GM12878 (cell line): ENCODE results near the gene HRH3. TPM values are rescaled to one million over a fixed set of nuclear protein-coding genes. Genes with fewer than 3 reads are reported as not detected.

Experiments
- ATAC-seq: fragments of 200-7000 bp; cut with Tn5 transposase; 3 replicates; pipeline ENCODE4 v1.9.1; 2020; ENCODE audit warnings: mild to moderate bottlenecking, moderate library complexity
- BruUV-seq: library from RNA; stranded (reverse); fragments of 400-500 nt; replicated peaks from 2 replicates; lab custom pipeline; 2021; lab: Mats Ljungman, UMichigan
- CTCF ChIA-PET: fragments of 300-600 bp; sonication (Branson Sonifier 250); formaldehyde crosslinking; extraction: SDS; loops from one replicate; lab custom pipeline; 2021; ENCODE audit warnings: inconsistent platforms; lab: Yijun Ruan, JAX
- POLR2A ChIA-PET: fragments of 350-600 bp; formaldehyde crosslinking; extraction: SDS; loops from one replicate; lab custom pipeline; 2021; ENCODE audit warnings: inconsistent platforms; lab: Charles Lee
- RAD21 ChIA-PET: fragments of 300-600 bp; sonication (Branson Sonifier 250); formaldehyde crosslinking; loops from one replicate; lab custom pipeline; 2023; ENCODE audit warnings: antibody characterized with exemption; ENCODE audit not compliant: unreplicated experiment; lab: Charles Lee
- SMC1A ChIA-PET: fragments of 300-600 bp; sonication (Branson Sonifier 250); formaldehyde crosslinking; loops from one replicate; lab custom pipeline; 2023; ENCODE audit not compliant: unreplicated experiment, uncharacterized antibody; lab: Charles Lee
- DNase-seq: peaks from one replicate; pipeline ENCODE4 v3.0.0-alpha.2; 2011; ENCODE audit warnings: low read depth, low spot score
- FAIRE-seq: peaks from 3 replicates; lab custom pipeline; 2011; peaks lifted over from hg19 to GRCh38; lab: Jason Lieb, UNC
- H2AFZ ChIP-seq: 2 replicates; pipeline ENCODE4 v1.6.0; 2011; ENCODE audit warnings: low read depth, low read length, control low read depth; ENCODE audit not compliant: control insufficient read depth
- H3K27ac ChIP-seq: 2 replicates; pipeline ENCODE4 v1.5.1; 2011; ENCODE audit warnings: control low read depth; ENCODE audit not compliant: control insufficient read depth, insufficient read depth
- H3K27me3 ChIP-seq, 2 experiments: replicated peaks in 1 of 2; 2 replicates each; pipeline versions ENCODE4 v1.6.0 to v1.6.1; 2011; ENCODE audit warnings: low read length in 1 of 2; ENCODE audit not compliant: control insufficient read depth in 2 of 2, insufficient read depth in 2 of 2
- H3K36me3 ChIP-seq, 2 experiments: 2 replicates each; pipeline ENCODE4 v1.5.1; 2011; ENCODE audit warnings: low read length in 1 of 2; ENCODE audit not compliant: control insufficient read depth in 2 of 2, insufficient read depth in 2 of 2
- H3K4me1 ChIP-seq: 2 replicates; pipeline ENCODE4 v1.6.1; 2011; ENCODE audit warnings: mild to moderate bottlenecking, low read length, moderate library complexity, mixed read lengths; ENCODE audit not compliant: control insufficient read depth, insufficient read depth
- H3K4me2 ChIP-seq: 2 replicates; pipeline ENCODE4 v1.6.0; 2011; ENCODE audit warnings: control low read depth; ENCODE audit not compliant: control insufficient read depth, insufficient read depth
- H3K4me3 ChIP-seq: fragments of 200-600 bp; sonication (generic); 2 replicates; pipeline ENCODE4 v1.5.1; 2016
- H3K79me2 ChIP-seq: 2 replicates; pipeline ENCODE4 v1.6.0; 2011; ENCODE audit warnings: low read length; ENCODE audit not compliant: control insufficient read depth, insufficient read depth
- H3K9ac ChIP-seq: 2 replicates; pipeline ENCODE4 v1.8.0; 2011; ENCODE audit warnings: low read length, control low read depth, mixed read lengths; ENCODE audit not compliant: control insufficient read depth, insufficient read depth
- H3K9me3 ChIP-seq: replicated peaks from 3 replicates; pipeline ENCODE4 v1.5.1; 2011; ENCODE audit warnings: mild to moderate bottlenecking, low read length; ENCODE audit not compliant: control insufficient read depth, insufficient read depth
- H4K20me1 ChIP-seq: 2 replicates; pipeline ENCODE4 v1.6.0; 2011; ENCODE audit not compliant: control insufficient read depth, insufficient read depth
- CBX5 ChIP-seq: sonication (generic); IDR thresholded peaks from 2 replicates; pipeline ENCODE4 v1.6.1; 2016; ENCODE audit warnings: low read depth, moderate library complexity, mild to moderate bottlenecking, inconsistent platforms
- CUX1 ChIP-seq: IDR thresholded peaks from 2 replicates; pipeline ENCODE4 v1.6.1; 2012; ENCODE audit warnings: improper control_type of control experiment, low read depth, low read length; ENCODE audit not compliant: insufficient replicate concordance
- GABPA ChIP-seq: IDR thresholded peaks from 2 replicates; pipeline ENCODE4 v1.6.1; 2014; ENCODE audit warnings: antibody characterized with exemption, low read depth, mild to moderate bottlenecking, inconsistent platforms
- IRF5 ChIP-seq: fragments of 450-650 bp; IDR thresholded peaks from 2 replicates; pipeline ENCODE4 v1.6.1; 2017; ENCODE audit warnings: borderline replicate concordance
- NKRF ChIP-seq: fragments of 450-650 bp; conservative IDR thresholded peaks from 2 replicates; pipeline ENCODE4 v1.6.1; 2017; ENCODE audit warnings: mild to moderate bottlenecking, moderate library complexity
- POLR2A ChIP-seq: IDR thresholded peaks from 2 replicates; pipeline ENCODE4 v1.6.1; 2011; ENCODE audit warnings: low read depth, mild to moderate bottlenecking, low read length
- RCOR1 ChIP-seq: conservative IDR thresholded peaks from 2 replicates; pipeline ENCODE4 v1.6.1; 2012; ENCODE audit warnings: low read depth, low read length, improper control_type of control experiment
- RELA ChIP-seq: fragments of 450-650 bp; IDR thresholded peaks from 2 replicates; pipeline ENCODE4 v1.8.0; 2014; ENCODE audit warnings: borderline replicate concordance; ENCODE audit not compliant: partially characterized antibody
- RFX5 ChIP-seq: IDR thresholded peaks from 2 replicates; pipeline ENCODE4 v1.6.1; 2011; ENCODE audit warnings: low read depth, low read length, improper control_type of control experiment
- SRF ChIP-seq, 2 experiments: IDR thresholded peaks; 2 replicates each; pipeline ENCODE4 v1.6.1; 2011; ENCODE audit warnings: low read depth in 2 of 2, low read length in 2 of 2, mild to moderate bottlenecking in 1 of 2, moderate library complexity in 1 of 2
- STAT1 ChIP-seq: fragments of 450-650 bp; conservative IDR thresholded peaks from 2 replicates; pipeline ENCODE4 v1.6.1; 2014; ENCODE audit warnings: antibody characterized with exemption, mild to moderate bottlenecking
- SUZ12 ChIP-seq: fragments of 200-600 bp; sonication (generic); IDR thresholded peaks from one replicate; pipeline ENCODE4 v1.6.1; 2018; ENCODE audit warnings: antibody characterized with exemption, mild to moderate bottlenecking; ENCODE audit not compliant: unreplicated experiment
- TAF1 ChIP-seq: IDR thresholded peaks from 2 replicates; pipeline ENCODE4 v1.6.1; 2011; ENCODE audit warnings: mild to moderate bottlenecking, low read depth, low read length, borderline replicate concordance
- TBL1XR1 ChIP-seq: IDR thresholded peaks from 2 replicates; pipeline ENCODE4 v1.6.1; 2012; ENCODE audit warnings: low read depth, low read length, improper control_type of control experiment
- TCF7 ChIP-seq: IDR thresholded peaks from 2 replicates; pipeline ENCODE4 v1.6.1; 2014; ENCODE audit warnings: antibody characterized with exemption, borderline replicate concordance
- WGBS: methylation state at CpG from one replicate; pipeline ENCODE4 v1.1.6; 2016; ENCODE audit warnings: low lambda C conversion rate; ENCODE audit not compliant: insufficient replicate concordance, insufficient coverage; ENCODE audit errors: missing lambda C conversion rate; 5-methylcytosine and 5-hydroxymethylcytosine counted together
- in situ Hi-C: fragments of 300-500 bp; cut with MboI; formaldehyde crosslinking; loops from 9 replicates; pipeline ENCODE4 v1.14.3; 2018; ENCODE audit warnings: mixed read lengths
- intact Hi-C: fragments of 100-400 bp; cut with micrococcal nuclease; formaldehyde crosslinking; loops from one replicate; pipeline ENCODE4 v1.14.2; 2022; ENCODE audit not compliant: unreplicated experiment
- polyA plus RNA-seq, 11 experiments: library from polyadenylated mRNA; depleted of rRNA in 4 of 11; unstranded in 6 of 11; stranded (reverse) in 5 of 11; fragments of >200 nt; fragmentation: Nextera tagmentation in 4 of 11; fragmentation: Illumina TruSeq in 1 of 11; extraction: Ambion mirVana in 4 of 11; extraction: Trizol in 1 of 11; gene quantifications; 1 replicate in 1 of 11; 2 replicates in 10 of 11; pipeline versions ENCODE4 v1.2.1 to v1.2.3, GENCODE V29; 2011 to 2016; ENCODE audit warnings: inconsistent platforms in 2 of 11, missing spikeins in 2 of 11, low read depth in 1 of 11
- total RNA-seq, 4 experiments: library from RNA; depleted of rRNA in 3 of 4; stranded (reverse); fragments of >200 nt in 3 of 4; fragmentation: Illumina TruSeq in 1 of 4; extraction: Trizol in 1 of 4; gene quantifications; 2 replicates each; pipeline versions ENCODE4 v1.2.1 to v1.2.3, GENCODE V29; 2013 to 2021

HRH3 gene
- total and polyA plus RNA-seq, 10 of the 15 experiments (the other 5 are each of a cell fraction or from before 2014, with no cell fraction given), result not detected

- TF ChIP-seq NKRF (no peak), RCOR1 (no peak), TCF7 (no peak), POLR2A (no peak)
These were observed 11.8 kb downstream of the HRH3 start (continued) for GRCh38 chr20:62208061-62208794.

GRCh38 chr20:62206388-62206775 lies 13.7 kb downstream of the HRH3 start:
- no peak overlapping the region for H3K9ac ChIP-seq
- no peaks in the 10 kb centered on the region for H3K9me3 ChIP-seq
- no peaks in the 10 kb centered on the region for H4K20me1 ChIP-seq
- intact Hi-C loops, result no loop called here
- ChIA-PET RAD21 (no interaction called here), CTCF (no interaction called here), POLR2A (no interaction called here), SMC1A (no interaction called here)
- H3K4me2 ChIP-seq, result no peak overlapping the region
- H2AFZ ChIP-seq, result no peak overlapping the region
- no peaks in the 10 kb centered on the region for H3K27me3 ChIP-seq
- H3K79me2 ChIP-seq, result no peaks in the 10 kb centered on the region
- FAIRE-seq (no peak), ATAC-seq (no peak), DNase-seq (no peak)
- in situ Hi-C loops, result no loop called here
- H3K4me3 ChIP-seq, result no peak overlapping the region
- BruUV-seq, result no TSS peak
- peaks cover 0 to 3% of the 10 kb centered on the region in 2 experiments; a peak in 2 of 4 replicates for H3K36me3 ChIP-seq
- H3K27ac ChIP-seq, result no peak overlapping the region
- WGBS, result 86% methylated on average over 17 of the region's 17 CpGs
- H3K4me1 ChIP-seq, result peaks cover 8% of the 10 kb centered on the region
- TF ChIP-seq TAF1, result no peak
- no peak for TF ChIP-seq RELA
- no peak for TF ChIP-seq IRF5
- TF ChIP-seq RFX5, result no peak
- no peak for TF ChIP-seq TBL1XR1
- no peak for TF ChIP-seq GABPA
- TF ChIP-seq CBX5, result no peak
- no peak for TF ChIP-seq STAT1
- TF ChIP-seq CUX1, result no peak
- TF ChIP-seq SRF (IDR thresholded peaks at IDR 0.05; ENCODE audit: low read depth in 2 of 2, low read length in 2 of 2), result no peak
- no peak for TF ChIP-seq SUZ12
